ENCODE results near the gene JAK3.
"Not testable (repeated sequence)": the region's sequence is repeated elsewhere in the genome, so short reads cannot be mapped to it uniquely, and the experiment has no call there.

JAK3 gene

DNA sequence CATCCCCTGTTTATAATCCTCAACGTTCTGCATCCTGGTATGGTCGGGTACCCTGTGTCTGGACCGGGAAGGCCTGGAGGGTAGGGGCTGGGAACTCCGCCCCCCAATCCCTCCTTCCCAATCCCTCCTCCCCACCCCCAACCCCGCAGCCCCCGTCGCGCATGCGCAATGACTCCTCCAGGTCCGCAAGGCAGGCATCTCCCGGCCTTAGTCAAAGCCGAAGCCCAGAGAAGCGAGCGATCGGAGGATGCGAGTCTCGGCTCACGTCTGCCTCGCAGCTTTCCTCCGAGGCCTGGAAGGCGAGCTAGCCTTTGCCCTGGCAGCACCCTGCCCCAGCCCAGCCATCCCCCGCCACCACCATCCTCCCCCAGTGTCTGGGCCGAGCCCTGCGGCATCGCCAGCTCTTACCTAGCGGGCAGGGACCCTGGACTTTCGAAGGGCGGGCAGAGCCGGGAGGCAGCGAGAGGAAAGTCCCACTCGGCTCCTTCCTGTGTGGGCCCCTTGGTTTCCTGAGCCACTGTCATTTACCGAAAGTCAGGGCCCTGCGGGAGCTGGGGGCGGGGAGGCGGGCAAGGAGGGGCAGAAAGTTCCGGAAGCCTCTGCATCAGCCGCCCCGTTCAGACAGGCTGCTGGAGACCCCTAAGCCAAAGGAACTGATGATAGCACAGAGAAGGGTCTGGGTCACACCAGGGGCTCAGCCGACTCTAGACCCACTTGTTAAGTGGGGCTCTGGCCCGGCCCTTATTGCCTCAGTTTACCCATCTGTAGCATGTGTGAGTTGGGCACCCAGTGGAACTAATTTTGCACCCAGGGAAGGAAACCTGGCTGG lies at the start of gene JAK3:
TSS of gene JAK3 (minus strand) at position 445 of the 829 bp plus-strand sequence. CDS start 3,565 bp downstream, outside the sequence.
- no peak for DNase-seq (ENCODE audit: low read depth)

DNA sequence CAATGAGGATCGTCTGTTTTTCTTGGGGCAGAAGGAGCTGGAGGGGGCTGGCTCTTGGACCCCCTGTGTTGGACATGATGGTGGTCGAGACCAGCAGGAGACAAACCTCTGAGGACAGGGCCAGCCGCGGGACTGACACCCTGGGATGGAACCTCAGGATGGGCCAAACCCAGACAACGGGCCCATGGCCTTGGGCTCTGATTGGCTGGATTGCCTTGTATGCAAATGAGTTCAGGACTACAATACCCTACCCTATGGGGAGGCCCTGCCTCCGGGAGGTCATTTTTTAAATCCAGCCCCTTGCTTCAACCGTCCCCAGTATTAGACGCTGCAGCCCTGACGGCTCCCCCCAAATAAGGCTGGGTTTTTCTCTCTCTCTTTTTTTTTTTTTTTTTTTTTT lies 46.0 kb upstream of the JAK3 start:
- no peak for DNase-seq (ENCODE audit: low read depth)

DNA sequence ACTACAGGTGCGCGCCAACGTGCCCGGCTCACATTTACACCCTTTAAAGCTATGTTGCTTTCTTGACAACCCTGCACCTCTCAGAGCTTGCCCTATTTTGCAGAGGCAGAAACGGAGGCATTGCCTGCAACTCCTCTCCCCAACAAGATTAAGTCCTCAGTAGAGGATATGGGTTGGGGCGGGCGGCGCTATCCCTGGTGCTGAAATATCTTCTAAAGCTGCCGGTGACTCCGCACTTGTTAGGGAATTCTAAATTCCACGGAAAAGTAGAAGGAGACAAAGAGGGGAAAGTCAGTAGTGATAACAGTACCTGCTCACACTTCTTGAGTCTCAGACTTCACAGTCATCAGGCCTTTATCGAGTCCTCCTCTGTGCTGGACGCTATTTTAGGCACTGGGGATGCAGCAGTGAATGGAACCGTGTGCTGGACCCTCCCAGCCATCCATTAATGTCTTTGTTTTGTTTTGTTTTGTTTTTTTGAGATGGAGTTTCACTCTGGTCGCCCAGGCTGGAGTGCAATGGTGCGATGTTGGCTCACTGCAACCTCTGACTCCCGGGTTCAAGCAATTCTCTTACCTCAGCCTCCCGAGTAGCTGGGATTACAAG lies 41.9 kb upstream of the JAK3 start:
- no peak for DNase-seq (ENCODE audit: low read depth)

DNA sequence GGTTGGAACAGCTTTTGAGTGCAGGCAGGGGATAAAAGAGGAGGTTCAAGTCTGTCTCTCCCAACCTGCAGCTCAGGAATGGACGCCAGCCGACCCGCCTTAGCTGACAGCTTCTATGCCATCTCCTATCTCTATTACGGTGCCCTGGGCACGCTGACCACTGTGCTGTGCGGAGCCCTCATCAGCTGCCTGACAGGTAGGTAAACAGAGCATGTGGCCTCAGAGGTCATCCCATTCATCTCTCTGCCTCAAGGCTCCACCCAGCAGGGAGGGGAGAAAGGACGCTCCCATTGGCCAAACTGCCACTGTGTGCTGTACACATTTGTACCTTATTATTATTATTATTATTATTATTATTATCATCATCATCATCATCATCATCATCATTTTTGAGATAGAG lies 40.5 kb upstream of the JAK3 start:
- no peak for DNase-seq (ENCODE audit: low read depth)

DNA sequence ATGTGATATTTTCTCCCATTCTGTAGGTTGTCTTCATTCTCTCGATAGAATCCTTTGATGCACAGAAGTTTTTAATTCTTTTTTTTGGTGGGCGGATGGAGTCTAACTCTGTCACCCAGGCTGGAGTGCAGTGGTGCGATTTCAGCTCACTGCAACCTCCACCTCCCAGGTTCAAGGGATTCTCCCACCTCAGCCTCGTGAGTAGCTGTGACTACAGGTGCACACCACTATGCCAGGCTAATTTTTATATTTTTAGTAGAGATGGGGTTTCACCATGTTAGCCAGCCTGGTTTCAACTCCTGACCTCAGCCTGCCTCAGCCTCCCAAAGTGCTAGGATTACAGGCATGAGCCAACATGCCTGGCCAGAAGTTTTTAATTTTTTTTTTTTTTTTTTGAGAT lies 39.4 kb upstream of the JAK3 start:
- DNase-seq (ENCODE audit: low read depth): not testable (repeated sequence)

DNA sequence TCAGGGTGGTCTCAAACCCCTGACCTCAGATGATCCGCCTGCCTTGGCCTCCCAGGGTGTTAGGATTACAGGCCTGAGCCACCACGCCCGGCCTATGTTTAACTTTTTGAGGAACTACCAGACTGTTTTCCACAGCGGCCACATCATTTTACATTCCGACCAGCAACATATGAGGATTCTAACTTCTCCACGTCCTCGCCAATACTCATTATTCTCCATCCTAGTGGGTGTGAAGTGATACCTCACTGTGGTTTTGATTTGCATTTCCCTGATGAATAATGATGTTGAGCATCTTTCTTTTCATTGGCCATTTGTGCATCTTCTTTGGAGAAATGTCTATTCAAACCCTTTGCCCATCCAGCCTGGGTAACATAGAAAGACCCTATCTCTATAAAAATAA lies 38.7 kb upstream of the JAK3 start:
- DNase-seq (ENCODE audit: low read depth): no peak

DNA sequence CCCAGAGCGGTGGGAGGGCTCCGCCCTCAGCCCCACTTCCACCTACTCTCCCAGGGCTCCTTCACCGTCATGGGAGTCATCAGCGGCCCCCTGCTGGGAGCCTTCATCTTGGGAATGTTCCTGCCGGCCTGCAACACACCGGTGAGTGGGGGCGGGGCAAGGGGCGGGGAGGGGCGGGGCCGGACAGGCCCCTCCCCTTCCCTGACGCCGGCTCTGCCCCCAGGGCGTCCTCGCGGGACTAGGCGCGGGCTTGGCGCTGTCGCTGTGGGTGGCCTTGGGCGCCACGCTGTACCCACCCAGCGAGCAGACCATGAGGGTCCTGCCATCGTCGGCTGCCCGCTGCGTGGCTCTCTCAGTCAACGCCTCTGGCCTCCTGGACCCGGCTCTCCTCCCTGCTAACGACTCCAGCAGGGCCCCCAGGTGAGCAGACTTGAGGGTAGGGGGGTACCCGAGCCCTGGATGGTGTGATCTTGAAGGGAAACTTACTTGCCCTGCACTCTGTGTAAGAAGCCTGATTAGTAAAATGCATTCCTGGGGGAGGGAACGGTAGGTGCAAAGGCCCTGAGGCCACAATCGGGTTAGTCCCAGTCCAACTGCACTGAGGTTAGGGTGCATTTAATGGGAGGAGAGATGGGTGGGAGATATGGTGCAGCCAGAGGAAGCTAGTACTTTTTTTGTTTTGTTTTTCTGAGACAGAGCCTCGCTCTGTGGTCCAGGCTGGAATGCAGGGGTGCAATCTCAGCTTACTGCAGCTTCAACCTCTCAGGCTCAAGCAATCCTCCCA lies 36.0 kb upstream of the JAK3 start:
- no peak for DNase-seq (ENCODE audit: low read depth)

DNA sequence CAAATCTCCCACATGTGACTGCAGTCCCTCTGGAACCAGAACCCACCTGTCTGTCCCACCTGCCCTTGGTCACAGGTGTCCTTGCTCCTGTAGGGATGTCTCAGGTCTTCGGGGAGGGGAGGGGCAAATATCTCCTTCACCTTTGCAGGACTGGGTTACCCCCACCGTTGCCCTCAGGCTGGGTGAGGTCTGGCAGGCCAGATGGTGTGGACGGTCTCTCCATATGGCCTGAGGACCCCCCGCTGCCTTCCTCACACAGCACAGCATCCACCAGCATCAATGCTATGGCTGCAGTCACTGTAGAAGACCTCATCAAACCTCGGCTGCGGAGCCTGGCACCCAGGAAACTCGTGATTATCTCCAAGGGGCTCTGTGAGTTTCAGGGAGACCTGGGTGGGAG lies 33.9 kb upstream of the JAK3 start:
- DNase-seq (ENCODE audit: low read depth): no peak

DNA sequence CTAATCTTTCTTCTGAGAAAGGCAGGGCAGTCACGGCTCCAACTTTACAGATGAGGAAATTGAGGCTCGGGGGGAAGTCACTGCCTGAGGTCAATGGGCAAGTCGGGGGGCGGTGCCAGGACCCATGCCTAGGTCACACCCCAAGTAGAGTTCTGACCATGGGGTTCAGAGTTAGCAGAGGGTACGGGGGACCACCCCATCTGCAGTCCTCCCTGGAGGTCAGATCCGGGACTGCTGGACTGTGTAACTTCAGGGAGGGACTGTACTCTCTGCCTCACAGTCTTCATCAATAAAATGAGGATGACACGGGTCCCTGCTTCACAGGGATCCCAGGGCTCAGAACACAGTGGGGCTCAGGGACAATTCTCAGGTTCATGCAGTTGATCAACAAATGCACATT lies 31.7 kb upstream of the JAK3 start:
- DNase-seq (ENCODE audit: low read depth): no peak

DNA sequence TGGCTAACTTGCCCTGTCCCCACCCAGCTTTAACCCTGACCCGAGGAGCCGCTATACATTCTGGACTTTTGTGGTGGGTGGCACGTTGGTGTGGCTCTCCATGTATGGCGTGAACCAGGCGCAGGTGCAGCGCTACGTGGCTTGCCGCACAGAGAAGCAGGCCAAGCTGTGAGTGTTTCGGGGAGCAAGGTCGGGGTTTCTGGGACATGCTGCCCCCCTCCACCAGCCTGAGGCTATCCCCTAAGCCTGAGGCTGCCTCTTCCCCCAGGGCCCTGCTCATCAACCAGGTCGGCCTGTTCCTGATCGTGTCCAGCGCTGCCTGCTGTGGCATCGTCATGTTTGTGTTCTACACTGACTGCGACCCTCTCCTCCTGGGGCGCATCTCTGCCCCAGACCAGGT lies 29.9 kb upstream of the JAK3 start:
- no peak for DNase-seq (ENCODE audit: low read depth)

DNA sequence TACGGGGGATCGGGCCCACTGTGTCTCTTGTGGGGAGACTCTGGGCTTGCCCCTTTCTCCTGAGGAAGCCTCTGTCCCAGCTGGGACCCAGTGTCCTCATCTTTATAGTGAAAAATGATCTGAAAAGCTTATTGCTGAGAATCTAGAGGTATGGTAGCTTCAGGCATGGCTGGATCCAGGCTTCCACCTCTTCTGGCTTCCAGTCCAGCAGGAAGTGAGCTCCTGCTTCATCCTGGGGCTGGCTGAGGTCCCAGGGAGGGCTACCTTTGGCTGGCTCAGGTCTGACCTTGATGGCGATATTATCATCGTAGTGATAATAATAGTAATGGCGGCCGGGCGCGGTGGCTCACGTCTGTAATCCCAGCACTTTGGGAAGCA lies 27.0 kb upstream of the JAK3 start:
- DNase-seq (ENCODE audit: low read depth): no peak

DNA sequence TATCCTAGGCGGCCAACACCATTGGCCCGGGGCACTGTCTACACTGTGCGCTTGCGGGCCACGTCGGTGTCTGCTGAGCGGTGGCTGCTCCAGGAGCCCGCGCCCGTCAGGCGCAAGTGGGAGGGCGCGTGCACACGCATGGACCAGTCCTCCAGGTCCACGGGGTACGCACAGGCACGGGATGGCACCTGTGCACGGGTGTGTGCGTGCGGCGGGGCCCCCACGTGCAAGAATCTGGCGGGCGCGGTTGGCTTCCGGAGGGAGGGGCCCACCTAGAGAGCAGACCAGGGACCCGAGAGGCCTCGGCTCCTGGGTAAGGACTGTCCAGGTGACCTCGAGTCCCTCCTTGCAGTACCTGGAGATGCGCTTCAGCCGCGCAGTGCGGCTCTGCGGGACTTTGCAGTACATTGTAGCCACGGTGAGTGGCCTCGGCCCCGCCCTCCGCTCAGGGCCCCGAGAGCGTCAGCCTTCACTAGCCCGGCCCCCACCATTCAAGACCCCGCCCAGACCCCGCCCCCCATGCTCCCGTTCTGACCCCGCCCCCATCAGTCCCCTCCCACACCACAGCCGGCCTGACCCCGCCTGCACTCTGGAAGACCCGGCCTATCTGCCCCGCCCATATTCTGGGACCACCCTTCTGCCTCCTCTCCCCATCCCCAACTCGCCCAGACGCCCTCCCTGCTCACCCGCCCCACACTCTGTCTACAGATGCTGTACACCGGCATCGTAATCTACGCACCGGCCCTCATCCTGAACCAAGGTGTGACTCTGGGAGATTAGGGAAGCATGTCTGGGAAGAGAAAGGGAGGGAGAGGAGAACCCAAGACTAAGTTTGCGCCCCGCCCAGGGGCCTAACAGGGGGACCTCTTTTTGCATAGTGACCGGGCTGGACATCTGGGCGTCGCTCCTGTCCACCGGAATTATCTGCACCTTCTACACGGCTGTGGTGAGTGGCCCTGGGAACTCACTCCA lies 26.3 kb upstream of the JAK3 start:
- no peak for DNase-seq (ENCODE audit: low read depth)

DNA sequence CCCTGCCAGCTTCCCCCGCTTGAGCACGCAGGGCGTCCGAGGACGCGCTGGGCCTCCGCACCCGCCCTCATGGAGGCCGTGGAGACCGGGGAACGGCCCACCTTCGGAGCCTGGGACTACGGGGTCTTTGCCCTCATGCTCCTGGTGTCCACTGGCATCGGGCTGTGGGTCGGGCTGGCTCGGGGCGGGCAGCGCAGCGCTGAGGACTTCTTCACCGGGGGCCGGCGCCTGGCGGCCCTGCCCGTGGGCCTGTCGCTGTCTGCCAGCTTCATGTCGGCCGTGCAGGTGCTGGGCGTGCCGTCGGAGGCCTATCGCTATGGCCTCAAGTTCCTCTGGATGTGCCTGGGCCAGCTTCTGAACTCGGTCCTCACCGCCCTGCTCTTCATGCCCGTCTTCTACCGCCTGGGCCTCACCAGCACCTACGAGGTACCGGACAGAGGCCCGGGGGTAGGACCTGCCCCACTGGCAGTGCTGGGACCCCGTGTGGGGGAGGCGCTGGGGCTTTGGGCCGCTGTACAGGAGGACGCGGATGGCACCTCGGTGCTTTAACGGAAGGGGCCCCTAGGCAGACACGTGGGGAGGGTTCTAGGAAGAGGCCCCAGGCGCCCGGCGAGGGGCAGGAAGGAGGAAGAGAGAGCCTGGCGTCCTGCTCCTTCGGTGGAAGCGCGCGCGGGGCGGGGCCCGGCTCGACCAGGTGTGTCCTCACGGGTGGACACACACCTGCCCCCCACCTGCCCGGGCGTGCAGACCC lies 24.6 kb upstream of the JAK3 start:
- no peak for DNase-seq (ENCODE audit: low read depth)

DNA sequence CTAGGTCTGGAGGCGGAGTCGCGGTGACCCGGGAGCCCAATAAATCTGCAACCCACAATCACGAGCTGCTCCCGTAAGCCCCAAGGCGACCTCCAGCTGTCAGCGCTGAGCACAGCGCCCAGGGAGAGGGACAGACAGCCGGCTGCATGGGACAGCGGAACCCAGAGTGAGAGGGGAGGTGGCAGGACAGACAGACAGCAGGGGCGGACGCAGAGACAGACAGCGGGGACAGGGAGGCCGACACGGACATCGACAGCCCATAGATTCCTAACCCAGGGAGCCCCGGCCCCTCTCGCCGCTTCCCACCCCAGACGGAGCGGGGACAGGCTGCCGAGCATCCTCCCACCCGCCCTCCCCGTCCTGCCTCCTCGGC lies 24.1 kb upstream of the JAK3 start, which contains the start of gene SLC5A5:
TSS of gene SLC5A5 (plus strand) at position 68 of the 373 bp plus-strand sequence. CDS start 375 bp downstream, outside the sequence.
- DNase-seq (ENCODE audit: low read depth): no peak

DNA sequence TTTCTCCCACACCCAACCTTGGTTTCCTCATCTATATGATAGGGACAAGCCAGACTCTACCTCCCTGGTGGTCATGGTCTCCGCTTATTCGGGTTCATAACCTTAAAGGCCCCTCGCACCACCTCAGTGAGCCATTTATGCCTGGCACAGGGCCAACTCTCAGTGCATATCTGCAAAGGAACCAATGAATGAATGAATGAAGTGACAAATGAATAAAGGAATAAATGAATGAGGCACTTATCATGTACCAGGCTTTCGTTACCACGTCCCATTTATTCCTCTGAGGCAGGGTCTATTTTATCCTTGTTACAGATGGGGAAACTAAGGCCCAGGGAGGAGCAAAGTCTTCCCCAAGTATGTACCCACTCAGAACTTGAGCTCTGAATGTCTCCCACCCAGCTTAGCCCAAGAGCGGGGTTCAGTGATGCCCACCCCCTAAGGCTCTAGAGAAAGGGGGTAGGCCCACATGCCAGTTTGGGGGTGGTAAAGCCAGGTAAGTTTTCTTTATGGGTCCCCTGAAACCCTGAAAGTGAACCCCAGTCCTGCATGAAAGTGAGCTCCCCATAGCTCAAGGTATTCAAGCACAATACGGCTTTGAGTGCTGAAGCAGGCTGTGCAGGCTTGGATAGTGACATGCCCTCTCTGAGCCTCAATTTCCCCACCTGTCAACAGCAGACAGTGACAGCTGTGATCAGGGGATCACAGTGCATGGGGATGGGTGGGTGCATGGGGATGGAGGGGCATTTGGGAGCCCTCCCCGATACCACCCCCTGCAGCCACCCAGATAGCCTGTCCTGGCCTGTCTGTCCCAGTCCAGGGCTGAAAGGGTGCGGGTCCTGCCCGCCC lies 23.5 kb upstream of the JAK3 start:
- DNase-seq (ENCODE audit: low read depth): no peak

DNA sequence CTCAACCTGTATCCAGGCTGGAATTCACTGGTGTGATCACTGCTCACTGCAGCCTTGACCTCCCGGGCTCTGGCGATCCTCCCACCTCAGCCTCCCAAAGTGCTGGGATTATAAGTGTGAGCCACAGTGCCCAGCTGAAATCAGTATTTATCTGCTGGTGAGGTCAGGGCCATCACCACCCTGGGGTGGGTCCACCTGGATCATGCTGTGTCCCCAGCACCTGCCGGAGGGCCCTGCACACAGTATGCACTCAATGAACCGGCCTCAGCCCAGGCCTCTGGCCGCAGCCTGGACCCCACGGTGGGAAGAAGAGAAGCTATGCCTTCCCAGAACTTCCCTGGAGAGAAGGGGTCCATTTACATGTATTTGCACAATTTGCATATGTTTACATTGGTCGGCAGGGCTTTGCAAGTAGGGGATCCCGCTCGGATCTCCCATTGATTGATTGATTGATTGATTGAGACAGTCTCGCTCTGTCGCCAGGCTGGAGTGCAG lies 21.4 kb upstream of the JAK3 start:
- no peak for DNase-seq (ENCODE audit: low read depth)

DNA sequence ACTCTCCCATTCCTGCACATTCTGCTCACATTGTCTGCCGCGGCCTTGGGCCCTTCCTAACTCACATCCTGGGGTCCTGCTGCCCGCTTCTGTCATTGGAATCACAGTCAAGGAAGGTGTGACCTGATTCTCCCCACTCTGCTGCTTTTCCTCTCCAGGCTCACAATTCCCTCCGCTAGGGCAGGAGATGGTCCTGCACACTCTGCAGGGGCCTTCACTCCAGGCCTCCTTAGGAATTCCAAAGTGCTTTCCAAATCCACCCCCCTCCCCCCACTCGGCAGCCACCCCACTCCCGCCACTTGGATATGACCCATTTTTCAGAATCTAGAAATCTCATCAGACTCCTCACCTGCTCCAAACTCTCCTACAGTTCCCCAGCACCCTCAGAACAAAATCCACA lies 20.9 kb upstream of the JAK3 start:
- DNase-seq (ENCODE audit: low read depth): no peak

DNA sequence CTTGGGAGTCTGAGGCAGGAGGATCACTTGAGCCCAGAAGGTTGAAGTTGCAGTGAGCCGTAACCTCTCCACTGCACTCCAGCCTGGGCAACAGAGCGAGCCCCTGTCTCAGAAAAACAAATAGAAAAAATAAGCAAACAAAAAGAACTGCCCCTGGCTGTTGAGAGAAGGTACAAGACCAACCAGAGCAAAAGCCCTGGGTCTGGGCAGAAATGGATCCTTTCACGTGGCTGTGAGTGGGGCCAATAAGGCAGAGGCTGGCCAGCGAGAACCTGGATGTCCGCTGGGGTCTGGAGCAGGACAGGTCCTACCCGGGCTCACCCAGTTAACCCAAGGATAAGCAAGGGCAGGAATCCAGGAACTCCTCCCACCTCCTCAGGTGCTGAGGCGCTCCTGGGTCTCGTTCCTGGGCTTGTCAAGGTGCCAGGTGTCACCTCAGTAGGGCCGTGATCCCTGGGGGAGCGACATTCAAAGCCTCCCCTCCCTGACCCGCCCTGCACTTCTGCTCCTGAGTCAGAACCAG lies 19.2 kb upstream of the JAK3 start:
- DNase-seq (ENCODE audit: low read depth): no peak

DNA sequence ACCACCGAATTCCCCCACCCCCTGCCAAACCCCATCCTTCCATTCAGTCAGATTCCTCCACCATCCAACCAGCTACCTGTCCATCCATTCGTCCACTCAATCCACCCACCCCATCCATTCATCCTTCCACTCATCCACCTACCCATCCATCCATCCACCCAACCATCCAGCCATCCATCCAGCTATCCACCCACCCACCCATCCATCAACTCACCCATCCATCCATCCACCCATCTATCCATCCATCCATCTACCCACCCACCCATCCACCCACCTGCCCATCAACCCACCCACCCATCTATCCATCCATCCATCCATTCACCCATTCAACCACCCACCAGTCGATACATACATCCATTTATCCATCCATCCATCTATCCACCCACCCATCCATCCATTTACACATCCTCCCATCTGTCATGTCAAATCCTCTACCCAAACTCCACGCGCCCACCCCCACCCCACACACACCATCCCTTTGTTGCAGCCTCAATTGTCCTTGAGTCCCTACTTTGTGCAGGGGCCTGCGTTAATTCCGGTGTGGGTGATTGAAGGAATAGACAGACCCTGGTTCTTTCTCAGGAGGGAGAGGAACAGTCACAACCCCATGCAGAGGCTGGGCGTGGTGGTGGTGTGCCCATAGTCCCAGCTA lies 18.7 kb upstream of the JAK3 start:
- DNase-seq (ENCODE audit: low read depth): no peak

Data from non-pigmented ciliary epithelial cell (primary cell).